CD1c-positive myeloid dendritic cell (primary cell): ENCODE results near the gene LAMA3.
A peak's percentile ranks its signal among the peaks of the same experiment; 100 is the strongest.

Source experiments
- DNase-seq: peaks from one replicate; pipeline ENCODE4 v3.0.0-alpha.2; 2016; ENCODE audit errors: extremely low spot score

The LAMA3 gene

GRCh38 chr18:23969664-23970063 lies 280.4 kb downstream of the LAMA3 start:
- no peak for DNase-seq

- peak; percentile 64 for DNase-seq
Observed at GRCh38 chr18:23970161-23971096, 281.2 kb downstream of the LAMA3 start.

DNA sequence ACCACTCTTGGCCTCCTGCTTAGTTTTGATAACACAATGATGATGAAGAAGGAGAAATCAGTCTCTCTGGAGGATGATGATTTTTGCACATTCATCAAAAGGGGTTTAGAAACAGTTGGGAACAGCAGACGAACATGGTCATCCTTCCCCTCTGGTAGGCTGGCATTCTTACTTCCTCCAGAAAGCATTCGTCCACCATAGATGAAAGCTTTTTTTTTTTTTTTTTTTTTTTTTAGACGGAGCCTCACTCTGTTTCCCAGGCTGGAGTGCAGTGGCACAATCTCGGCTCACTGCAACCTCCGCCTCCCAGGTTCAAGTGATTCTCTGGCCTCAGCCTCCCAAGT lies 281.8 kb downstream of the LAMA3 start:
- no peak for DNase-seq

GRCh38 chr18:23971666-23972230 lies 282.5 kb downstream of the LAMA3 start:
- DNase-seq: no peak

GRCh38 chr18:23972453-23972852 lies 283.2 kb downstream of the LAMA3 start:
- no peak for DNase-seq

DNA sequence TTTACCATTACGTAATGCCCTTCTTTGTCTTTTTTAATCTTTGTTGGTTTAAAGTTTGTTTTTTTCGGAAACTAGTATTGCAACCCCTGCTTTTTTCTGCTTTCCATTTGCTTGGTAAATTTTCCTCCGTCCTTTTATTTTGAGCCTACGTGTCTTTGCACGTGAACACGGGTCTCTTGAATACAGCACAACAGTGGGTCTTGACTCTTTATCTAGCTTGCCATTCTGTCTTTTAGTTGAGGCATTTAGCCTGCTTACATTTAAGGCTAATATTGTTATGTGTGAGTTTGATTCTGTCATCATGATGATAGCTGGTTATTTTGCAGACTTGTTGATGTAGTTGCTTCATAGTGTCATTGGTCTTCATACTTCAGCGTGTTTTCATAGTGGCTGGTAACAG lies 287.9 kb downstream of the LAMA3 start:
- DNase-seq: no peak

- peak; percentile 63 for DNase-seq
Observed at GRCh38 chr18:23977719-23978483, 288.6 kb downstream of the LAMA3 start.

DNA sequence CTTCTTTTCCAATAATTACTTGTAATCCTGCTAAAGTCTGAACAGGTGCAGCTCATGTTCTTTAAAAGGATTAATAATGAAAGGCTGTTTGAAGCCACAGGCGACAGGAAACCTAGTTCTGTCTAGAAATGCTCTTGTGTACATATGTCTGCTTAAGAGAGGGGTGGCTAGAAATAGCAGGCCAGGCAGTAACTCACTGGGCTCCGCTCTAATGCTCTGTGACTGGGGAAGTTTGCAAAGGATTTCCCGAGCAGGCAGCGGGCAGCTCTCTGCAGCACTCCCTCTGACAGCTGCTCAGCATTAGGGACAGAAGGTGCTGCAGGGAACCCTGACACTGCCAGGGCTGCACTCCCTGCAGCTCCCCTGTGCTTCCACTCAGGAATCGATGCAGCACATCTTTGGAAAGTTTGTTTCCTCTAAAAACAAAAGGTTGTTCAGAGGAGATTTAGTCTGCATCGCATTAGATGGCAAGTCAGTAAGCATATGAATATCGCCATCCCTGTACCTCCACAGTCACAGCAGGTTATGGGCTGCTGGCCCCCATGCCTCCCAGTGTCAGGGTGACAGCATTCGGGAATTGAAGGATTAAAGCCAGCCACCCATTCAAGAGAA lies 292.2 kb downstream of the LAMA3 start:
- DNase-seq: no peak

DNA sequence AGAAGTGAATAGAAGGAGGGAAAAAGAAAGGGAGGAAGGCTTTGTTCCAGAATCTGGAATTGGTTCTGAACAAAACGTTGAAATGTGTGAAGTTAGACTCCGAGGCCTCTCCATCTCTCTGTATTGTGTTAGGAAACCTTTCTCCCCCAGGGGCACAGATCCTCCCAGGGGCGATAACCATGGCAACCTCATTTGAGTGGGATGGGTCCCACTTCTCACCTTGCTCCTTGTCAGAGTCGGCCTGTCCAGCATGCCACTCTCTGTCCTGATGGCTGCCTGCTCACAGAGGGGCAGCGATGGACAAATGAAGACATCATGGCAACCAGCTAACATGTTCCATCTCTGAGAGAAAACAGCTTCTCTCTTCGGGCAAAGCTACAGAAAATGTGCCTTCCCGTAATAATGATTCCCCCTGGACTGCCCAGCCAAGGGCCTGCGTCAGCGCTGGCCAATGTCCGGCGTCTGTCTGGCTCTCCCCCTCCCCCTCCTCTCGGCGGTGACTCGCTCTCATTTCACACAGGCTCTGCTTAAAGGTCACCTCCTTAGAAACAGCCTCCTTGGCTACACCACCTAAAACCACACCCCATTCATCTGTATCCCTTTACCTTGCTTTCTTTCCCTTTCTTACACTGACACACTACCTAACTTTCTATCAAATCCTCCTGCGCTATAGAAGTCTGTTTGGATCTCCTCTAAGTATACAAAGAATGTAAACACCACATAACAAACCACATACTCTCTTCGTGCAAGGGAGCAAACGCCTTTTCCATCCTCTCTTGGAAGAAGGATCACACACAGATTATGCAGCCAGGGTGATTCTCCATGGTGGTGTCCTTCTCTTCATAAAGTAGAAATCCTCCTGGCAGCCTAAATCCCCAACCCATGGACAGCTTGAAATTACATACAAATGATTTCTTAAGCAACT lies 293.2 kb downstream of the LAMA3 start:
- no peak for DNase-seq

GRCh38 chr18:23983112-23983511 lies 293.9 kb downstream of the LAMA3 start:
- no peak for DNase-seq

GRCh38 chr18:23986600-23987359 lies 297.5 kb downstream of the LAMA3 start:
- no peak for DNase-seq

- DNase-seq: no peak
Observed at GRCh38 chr18:23990474-23991410, 301.5 kb downstream of the LAMA3 start.

- DNase-seq: peak; percentile 35
Observed at GRCh38 chr18:23992089-23992940, 303.1 kb downstream of the LAMA3 start.

- no peak for DNase-seq
Observed at GRCh38 chr18:23992941-23993280, 303.7 kb downstream of the LAMA3 start.

DNA sequence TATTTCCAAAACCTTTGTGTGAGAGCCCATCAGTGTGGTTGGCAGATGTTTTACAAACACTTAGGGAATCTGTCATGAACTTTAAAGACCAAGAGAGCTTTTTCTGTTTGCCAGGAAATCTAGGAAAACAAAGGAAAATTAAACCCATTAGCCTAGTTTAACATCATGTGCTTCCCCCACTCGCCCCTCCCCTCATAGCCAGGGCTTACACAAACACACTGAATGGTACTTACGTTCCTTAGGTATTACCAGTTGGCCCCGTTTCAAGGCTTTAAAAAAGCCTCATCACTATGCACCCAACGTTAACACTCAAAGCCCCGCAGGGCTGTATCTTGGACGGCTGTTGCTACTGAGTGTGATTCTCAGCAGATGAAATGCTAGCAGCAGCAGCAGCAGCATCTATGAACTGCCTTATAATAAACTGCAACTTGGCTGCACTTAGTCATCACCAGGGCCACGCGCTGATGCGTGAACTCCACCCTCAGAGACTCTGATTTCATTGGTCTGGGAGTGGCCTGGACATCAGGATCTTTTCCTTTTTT lies 305.2 kb downstream of the LAMA3 start:
- no peak for DNase-seq

- DNase-seq: no peak
Observed at GRCh38 chr18:23995180-23995579, 305.9 kb downstream of the LAMA3 start.

- no peak for DNase-seq
Observed at GRCh38 chr18:23998018-23998417, 308.8 kb downstream of the LAMA3 start.

- no peak for DNase-seq
Observed at GRCh38 chr18:23998820-23999219, 309.6 kb downstream of the LAMA3 start.
